ENCODE data around the gene SAMD13.

SAMD13 gene

DNA sequence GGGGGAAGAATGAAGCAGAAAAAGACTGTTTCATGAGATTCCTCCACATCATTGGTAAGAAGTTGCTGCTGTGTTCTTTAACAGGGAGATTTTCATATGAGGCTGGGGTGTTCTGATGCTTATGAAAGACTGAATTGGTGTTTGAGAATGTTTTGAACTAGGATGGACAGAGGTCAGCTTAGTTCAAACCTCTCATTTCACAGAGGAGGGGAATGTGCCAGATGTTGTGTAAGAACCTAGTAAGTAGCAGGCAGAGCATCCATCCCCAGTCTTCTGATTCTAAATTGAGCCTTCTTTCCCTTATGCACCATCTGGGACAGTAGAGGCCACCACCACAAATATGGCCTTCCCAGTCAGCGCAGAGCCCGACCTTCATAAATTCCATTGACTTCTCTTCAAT lies 43.7 kb downstream of the SAMD13 start:
- no peak for DNase-seq (ENCODE audit: low read depth)

DNA sequence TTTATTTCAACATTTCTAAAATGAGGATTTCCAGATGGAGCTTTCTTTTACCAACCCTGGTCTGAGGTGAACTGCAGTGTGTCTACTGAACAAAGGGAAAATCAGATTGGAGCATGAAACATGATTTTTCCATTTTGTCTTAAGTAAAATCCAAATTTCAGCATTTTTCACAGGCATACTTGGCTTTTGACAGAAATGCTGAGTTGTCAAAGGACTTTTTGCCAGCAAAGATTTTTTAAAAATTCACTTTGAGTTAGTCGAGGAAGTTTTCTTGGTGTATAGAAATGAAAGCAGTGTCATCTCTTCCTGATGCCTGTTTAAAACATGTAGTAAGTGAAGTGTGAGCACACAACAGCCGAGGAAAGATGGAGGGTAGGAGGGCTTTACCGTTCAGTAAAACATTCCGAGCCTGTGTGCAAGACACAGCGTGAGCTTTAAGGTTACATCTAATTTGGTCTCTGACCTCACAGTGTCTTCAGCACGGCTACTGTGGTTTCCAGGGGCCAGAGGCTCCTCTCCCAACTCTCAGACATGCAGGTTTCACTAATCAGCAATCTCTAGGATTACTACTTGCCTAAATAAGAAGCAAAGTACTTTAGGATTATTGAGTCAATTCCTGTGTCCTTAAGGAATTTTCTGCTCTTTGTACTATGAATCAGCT lies 45.9 kb downstream of the SAMD13 start:
- no peak for DNase-seq (ENCODE audit: low read depth)

DNA sequence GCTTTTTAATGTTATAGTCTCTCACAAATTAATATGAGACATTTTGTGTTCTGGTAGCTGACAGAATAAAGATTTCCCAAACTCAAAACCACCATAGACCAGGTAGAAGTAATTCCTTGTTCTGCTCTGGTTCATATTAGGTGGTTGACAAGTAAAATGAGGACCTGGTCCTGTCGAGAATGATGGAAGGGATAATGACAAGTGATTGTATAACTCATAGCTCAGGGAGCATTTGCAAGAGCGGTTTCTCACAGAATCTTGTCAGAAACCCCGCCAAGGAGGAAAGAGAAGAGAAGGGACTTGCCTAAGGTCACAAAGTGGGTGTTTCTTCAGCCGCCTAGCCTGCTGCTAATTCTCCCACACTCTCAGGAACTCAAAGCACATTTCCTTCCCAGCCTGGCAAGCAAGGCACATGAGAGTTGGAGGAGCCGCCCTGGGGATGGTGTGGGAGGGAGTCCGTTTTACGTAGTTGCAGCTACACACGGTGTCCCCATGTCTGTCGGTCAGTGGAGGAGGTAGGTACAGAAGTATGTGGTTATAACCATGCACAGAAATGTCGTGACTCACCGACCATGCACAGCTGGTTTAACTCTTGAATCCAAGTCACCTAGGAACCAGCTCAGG lies 46.5 kb downstream of the SAMD13 start:
- DNase-seq (ENCODE audit: low read depth): no peak

DNA sequence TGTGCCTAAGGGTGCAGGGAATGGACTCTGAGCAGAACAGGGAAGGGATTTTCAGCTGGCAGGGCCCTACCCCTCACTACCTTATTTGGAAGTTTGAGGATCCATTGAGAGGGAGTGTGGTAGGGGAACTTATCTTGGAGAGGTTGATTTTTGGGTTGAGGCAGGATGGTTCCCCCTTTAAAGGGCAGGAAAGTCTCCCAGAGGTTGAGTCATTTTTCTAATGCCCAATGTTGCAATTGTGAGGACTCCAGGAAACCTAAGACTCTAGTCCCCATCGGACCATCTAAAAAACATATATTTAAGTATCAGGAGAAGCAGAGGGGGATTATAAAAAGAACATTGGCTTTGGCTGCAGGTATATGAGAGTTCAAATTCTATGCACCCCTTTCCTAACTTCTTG lies 47.3 kb downstream of the SAMD13 start:
- no peak for DNase-seq (ENCODE audit: low read depth)

DNA sequence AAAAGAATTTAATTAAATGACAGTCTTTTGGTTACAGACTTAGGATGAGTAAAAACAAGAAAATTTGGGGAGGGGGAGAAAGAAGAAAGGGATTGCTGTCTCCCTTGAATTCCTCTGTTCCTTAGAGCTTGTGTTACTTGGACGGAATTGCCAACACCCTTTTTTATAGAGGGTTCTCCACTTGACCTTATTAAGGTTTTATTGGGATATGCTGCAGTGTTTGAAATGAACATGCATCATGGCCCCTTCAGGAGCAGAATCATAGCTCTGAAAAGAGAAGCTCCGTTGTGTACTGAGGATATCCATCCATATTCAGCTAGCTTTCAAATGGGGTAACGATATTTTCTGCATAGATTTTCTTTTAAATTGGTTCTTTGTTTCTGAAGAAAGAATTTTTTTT lies 48.6 kb downstream of the SAMD13 start:
- DNase-seq (ENCODE audit: low read depth): no peak

DNA sequence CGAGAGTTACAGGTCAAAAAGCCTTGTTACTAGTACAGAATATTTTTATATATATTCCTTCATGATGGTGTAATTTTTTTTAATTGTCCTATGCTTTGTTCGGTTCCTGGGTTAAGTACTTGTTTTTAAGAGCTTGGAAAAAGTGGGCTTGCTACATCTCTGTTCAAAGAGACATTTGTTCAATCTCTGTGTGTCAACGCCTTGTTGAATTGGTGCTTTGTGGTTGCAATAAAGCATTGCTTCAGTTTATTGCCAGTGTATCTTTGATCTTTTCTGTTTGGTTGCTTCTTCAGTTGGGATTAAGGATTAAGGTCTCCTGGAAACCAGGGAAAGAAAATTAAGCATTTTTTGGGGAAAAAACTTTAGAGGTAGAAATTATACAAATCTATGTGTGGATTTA lies 49.0 kb downstream of the SAMD13 start:
- no peak for DNase-seq (ENCODE audit: low read depth)

DNA sequence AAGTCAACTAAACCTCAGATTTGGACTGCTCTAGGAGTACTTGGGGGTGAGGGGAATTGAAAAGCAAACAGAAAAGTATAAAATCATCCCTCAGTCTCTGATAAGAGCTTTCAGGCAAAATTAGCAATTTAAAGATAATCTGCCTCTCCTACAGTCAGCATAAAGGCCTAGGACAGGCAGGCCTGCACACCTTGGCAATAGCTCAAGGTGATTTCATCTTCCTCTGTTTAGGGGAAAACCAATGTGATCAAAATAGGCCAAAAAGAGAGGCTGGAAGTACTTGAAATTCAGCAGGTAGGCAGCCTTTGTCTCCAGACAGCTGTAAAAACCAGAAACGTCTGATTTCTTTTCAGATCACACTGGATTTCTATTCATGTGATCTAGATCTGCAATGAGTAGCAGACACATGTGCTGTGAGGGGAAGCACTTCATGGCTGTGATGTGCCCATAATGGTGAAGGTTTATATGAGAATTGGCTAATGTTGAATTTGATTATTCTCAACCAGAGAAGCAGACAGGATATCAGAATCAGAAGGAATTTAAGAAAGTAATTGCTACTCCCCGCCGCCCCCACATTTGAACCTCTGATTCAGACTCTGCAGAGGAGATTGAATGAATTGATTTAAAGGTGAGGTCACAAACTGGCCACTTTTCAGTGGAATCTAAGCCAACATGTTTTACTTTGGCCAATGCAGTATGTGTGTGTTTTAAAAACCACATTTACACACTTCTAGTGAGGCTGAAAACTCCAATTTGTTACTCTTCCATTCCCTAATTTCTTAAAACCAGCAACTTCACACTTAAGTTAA lies 51.0 kb downstream of the SAMD13 start:
- DNase-seq (ENCODE audit: low read depth): no peak

DNA sequence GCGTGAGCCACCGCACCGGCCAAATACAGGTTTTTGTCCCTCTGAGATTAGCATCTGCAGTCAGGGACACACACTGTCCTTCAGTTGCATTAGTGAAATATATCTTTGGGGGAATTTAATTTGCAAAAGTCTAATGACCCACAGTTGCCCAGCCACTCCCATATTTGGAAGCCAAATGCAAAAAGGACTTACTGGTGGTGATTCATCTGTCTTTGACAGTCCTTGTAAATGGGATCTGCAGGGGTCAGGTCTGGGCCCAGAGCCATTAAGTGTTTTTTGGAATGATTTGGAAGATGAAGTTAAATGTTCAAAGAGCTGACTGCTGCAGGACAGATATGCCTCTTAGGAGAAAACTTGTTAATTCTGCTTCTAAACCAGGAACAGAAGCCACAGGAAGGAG lies 52.2 kb downstream of the SAMD13 start:
- no peak for DNase-seq (ENCODE audit: low read depth)

DNA sequence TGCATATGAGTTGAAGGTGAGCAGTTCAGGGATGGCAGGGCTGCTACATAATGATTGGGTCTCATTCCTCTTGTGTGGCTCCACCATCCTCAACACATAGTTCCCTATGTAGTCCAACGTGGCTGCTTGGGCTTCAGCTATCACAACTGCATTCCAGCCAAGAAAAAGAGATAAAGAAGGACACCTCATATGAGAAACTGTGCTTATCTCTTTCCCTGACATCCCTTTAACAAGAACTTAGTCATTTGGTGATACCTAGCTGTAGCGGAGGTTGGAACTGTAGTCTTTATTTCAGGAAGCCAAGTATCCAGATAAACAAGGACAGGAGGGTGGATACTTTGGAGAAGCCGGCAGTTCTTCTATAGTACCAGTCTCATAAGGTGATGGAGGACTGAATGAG lies 54.0 kb downstream of the SAMD13 start:
- no peak for DNase-seq (ENCODE audit: low read depth)

DNA sequence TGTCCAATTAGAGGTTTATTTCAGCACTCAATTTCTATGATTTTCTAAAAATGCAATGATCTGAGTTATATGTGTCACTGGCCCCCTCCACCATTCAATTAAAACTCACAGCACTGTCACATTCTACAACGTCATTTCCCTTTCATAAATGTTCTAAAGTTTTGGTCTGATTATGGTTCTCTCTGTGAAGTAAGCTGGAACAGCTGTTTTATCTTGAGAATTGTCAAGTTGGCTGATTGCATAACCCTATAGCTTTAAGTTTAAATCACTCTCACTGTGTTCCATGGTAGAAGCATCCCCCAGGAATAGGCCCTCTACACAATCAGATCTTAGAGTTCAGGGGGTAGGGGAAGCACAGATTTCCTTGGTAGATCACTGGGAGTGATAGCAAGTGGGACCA lies 55.4 kb downstream of the SAMD13 start:
- DNase-seq (ENCODE audit: low read depth): no peak

DNA sequence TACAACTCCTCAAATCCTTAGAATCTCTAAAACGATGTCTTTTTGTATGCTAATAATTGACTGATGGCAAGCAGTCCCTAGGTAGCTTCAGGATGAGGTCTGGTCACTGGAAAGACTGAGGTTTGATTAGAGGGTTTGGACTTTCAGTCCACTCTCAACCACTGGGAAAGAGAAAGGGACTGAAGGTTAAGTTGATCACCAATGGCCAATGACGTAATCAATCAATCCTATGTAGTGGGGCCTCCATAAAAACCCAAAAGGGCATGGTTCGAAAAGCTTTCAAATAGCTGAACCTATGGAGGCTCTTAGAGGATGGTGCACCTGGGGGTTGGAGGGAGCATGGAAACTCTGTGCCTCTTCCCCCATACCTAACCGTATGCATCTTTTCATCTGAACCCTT lies 57.2 kb downstream of the SAMD13 start:
- DNase-seq (ENCODE audit: low read depth): no peak

DNA sequence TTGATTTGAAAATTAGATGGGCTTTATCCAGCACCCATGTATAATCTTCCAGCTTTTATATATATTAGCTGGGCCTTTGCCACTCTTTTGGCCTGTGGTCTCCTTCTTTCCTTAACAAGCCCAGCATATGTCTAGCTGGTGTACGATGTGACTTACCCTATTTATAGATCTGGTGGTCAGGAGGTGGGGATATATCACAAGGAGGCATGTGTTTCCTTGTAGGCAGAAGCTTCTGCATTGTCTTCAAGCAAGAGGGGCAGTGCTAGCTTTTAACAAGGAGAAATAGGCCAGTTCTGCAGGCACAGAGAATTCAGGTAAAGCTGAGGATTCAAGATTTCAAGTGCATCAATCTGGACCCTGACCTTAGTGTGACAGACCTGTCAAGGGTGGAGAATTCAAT lies 58.8 kb downstream of the SAMD13 start:
- DNase-seq (ENCODE audit: low read depth): no peak

DNA sequence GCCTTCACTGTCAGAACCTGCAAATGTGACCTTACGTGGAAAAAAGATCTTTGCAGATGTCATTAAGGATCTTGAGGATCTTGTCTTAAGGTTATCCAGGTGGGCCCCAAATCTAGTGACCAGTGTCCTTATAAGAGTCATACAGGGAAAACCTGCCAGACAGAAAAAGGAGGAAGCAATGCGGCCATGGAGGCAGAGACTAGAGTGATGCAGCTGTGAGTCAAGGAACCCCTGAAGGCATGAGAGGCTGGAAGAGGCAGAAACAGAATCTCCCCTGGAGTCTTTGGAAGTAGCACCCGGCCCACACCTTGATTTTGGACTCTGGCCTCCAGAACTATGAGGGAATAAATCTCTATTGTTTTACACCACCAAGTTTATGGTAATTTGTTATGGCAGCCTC lies 60.3 kb downstream of the SAMD13 start:
- no peak for DNase-seq (ENCODE audit: low read depth)

DNA sequence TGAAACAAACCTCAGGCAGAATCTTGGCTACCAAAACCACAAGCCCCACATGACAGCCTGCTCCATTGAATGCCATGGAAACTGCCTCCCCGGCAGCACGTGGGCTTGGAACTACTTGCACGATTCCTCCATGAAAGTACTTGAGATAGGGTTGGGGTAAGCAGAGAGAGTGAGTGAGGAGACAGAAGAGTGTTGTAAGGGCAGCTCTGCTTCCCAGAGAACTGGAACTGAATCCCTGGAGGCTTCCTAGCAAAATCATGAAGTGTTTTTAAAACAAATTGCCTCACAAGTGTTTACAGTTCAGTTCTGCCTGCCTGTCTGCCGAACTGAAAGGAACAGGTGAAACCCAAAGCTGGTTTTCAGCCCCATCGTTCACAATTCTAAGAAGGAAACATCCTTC lies 61.5 kb downstream of the SAMD13 start:
- DNase-seq (ENCODE audit: low read depth): no peak

DNA sequence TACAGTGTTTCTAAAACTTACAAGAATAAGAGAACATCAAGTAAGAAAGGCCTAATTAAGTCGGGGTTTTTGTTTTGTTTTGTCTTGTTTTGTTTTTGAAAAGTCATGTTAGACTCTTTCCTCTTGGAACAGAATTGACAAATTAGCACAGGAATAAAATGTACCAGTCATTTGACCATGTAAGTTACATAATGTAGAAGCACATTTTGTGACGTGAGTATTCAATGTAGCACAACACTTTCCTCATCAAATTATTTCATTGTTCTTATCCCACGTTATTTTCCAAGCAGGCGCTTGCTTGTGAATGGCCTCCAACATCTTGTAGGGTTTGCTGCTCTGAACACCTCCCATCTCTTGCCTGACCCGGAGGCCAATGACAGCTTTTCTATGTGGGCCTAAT lies 62.1 kb downstream of the SAMD13 start:
- DNase-seq (ENCODE audit: low read depth): no peak

DNA sequence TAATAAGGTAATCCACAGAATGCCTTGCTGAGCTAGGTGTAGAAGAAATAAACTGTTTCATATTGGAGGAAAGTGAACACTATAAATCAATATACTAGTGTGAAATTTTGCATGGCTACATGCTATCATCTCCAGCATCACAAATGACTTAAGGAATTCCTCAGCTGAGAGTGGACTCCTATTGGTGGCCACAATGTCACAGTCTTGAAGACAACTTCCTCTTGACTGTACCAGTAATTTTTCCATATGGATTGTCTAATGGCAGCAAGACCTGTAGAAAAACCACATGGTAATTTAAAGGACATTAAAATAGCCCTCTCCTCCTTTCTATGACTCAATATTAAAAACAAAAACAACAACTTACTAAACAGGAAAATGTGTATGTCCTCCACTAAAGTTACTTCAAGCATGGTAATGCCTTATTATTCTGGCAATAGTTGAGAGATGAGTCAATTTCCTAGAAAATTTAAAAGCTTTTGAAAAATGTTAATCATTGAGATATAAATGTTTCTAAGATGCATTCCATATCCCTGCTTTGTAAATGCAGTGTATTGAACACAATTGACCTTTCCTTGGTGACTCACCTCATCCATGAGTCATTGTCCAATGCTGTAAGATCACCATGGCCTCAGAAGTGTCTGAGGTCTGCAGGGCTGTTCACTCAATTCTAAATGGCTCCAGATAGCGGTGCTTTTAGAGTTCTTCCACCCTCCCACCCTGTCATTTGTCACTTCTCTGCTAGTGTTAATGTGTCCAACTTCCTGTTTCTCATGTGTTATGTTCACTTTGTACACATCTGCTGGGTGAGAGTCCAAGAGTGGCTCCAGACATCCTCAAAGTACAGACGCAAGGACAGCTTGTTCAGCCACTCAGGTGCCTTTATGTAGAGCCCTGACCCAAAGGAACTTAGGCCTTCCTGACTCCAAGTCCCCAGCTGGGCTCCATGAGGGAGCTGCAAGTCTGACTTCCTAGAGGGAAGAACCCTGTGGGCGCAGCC lies 64.0 kb downstream of the SAMD13 start:
- peak; percentile 96 for DNase-seq (ENCODE audit: low read depth)

DNA sequence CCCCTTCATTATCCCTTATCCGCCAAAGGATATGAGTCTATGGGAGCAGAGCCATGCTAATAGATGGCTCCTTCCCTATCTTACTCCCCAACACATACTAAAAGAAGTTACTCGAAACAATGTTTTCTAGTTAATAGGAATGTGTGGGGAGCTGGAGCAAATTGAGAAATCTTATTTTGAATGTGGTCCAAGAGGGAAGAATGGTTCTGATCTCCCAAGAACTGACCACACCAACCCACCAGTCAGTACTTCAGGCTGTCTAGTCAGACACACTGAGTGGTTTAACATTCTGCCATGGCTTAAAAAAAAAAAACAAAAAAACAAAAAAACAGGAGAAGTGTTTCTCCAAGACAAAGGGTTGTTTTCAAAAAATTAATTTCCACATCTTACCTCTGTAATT lies 65.3 kb downstream of the SAMD13 start:
- DNase-seq (ENCODE audit: low read depth): peak; percentile 66

DNA sequence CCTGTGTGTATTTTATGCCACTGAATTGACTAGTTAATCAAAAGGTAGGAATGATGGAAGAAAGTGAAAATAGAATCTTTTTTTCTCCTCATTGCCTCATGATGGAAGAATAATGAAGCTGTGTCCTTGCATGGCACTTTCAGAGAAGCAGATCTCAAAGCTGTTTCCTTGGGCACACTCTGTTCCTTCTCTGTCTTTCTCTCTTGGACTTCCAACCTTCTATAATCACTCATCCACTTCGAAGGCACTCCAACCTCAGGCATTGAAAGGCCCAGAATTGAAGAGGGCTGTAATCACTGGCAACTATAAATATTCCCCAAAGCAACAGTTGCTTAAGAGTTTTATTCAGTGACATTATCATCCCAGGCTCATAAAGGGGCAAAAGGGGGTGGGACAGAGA lies 65.7 kb downstream of the SAMD13 start:
- DNase-seq (ENCODE audit: low read depth): no peak

DNA sequence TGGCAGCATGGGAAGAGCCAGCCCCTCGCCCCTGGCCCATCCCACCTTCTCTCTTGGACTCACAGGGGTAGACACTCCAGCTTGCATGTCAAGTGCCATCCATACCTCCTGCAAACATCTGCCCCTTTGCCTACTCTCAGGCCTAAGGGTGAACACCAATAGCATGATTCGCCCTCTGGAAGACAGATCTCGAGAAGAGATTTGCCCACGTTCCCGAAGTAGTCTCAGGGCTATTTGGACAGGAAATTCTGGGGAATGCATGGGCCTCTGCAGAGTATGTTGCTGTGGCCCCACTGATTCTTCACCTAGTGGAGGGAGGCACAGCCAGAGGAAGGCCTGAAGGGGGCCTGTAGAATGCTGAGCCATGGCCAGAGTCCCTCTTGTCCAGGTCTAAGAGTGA lies 66.9 kb downstream of the SAMD13 start:
- no peak for DNase-seq (ENCODE audit: low read depth)

DNA sequence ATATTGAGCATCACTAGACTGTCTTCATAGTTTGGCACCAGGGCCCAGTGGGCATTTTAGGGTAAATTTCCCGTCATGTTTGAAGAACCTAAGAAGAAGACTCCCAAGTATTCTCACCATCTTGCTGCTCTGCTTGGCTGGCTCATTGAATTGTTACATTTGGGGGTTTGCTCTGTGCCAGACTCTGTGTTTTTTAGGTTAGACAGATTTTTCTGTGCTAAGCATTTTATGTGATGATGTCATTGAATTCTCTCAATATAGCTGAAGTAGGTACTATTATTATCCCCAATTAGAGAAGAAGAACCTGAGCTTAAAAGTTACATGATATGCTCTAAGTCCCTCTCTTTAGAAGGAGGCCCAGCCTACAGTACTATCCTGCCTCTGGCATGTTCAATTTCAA lies 68.8 kb downstream of the SAMD13 start:
- DNase-seq (ENCODE audit: low read depth): no peak

DNA sequence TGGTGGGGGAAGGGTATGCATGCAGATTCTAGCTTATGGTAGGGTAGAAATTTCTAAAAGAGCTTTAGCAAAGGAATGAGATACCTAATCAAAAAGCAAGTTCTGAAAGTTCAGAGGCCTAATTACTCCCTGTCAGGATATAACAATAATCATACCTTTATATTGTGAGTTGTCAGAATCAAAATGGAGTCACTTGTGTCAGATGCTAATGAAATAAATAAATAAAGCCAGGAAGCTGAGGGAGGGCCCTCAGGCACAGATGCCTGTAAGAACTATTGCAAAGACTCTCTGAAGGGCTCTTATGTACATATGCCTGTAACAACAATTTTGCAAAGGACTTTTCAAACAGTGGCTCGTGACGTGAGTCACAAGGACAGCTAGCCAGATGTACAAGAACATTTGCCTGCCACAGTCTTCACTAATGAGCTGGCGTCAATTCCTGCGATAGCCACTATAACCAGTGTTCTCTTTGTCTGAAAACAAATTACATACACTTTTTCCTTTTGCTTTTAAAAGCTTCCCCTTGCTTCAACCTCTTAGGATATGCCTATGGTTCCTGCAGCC lies 69.4 kb downstream of the SAMD13 start:
- DNase-seq (ENCODE audit: low read depth): no peak

All from GM04503 (cell line).